Endothelial cell of umbilical vein (primary cell): ENCODE data around the gene STK39. TPM values are rescaled to one million over a fixed set of nuclear protein-coding genes. Genes with fewer than 3 reads are reported as not detected.

ENCODE experiments used
- BruUV-seq: library from RNA; stranded (reverse); fragments of 400-500 nt; replicated peaks from 2 replicates; lab custom pipeline; 2021; lab: Mats Ljungman, UMichigan
- CTCF ChIA-PET: fragments of 300-600, 350-600 bp; sonication (Branson Sonifier 250); formaldehyde crosslinking; loops from one replicate; lab custom pipeline; 2021; ENCODE audit warnings: antibody characterized with exemption, inconsistent platforms; lab: Charles Lee
- POLR2A ChIA-PET: fragments of 300-600, 350-600 bp; sonication (Branson Sonifier 250); formaldehyde crosslinking; loops from one replicate; lab custom pipeline; 2021; ENCODE audit warnings: antibody characterized with exemption, inconsistent platforms; lab: Charles Lee
- DNase-seq: peaks from one replicate; pipeline ENCODE4 v3.0.0-alpha.2; 2011; ENCODE audit warnings: low read depth, low spot score
- FAIRE-seq: peaks from 2 replicates; lab custom pipeline; 2011; peaks lifted over from hg19 to GRCh38; lab: Jason Lieb, UNC
- H2AFZ ChIP-seq: 2 replicates; pipeline ENCODE4 v1.6.0; 2012; ENCODE audit warnings: low read depth, low read length, control low read depth, inconsistent platforms
- H3K27ac ChIP-seq: 2 replicates; pipeline ENCODE4 v1.5.1; 2011; ENCODE audit warnings: low read depth, mild to moderate bottlenecking, control low read depth, low read length, moderate library complexity; ENCODE audit not compliant: insufficient read depth
- H3K27me3 ChIP-seq, 2 experiments: 2 replicates each; pipeline versions ENCODE4 v1.6.0 to v1.6.1; 2011; ENCODE audit warnings: low read length in 2 of 2, mixed read lengths in 1 of 2; ENCODE audit not compliant: control insufficient read depth in 2 of 2, insufficient read depth in 2 of 2
- H3K36me3 ChIP-seq, 2 experiments: 2 replicates in 1 of 2; 3 replicates in 1 of 2; pipeline ENCODE4 v1.5.1; 2011; ENCODE audit warnings: low read length in 2 of 2, mild to moderate bottlenecking in 1 of 2, moderate library complexity in 1 of 2; ENCODE audit not compliant: control insufficient read depth in 2 of 2, insufficient read depth in 2 of 2; ENCODE audit errors: extremely low read depth in 1 of 2
- H3K4me1 ChIP-seq: 3 replicates; pipeline ENCODE4 v1.5.1; 2011; ENCODE audit warnings: mild to moderate bottlenecking, low read length; ENCODE audit not compliant: control insufficient read depth, insufficient read depth; ENCODE audit errors: extremely low read depth
- H3K4me2 ChIP-seq: 2 replicates; pipeline ENCODE4 v1.6.1; 2011; ENCODE audit warnings: low read length, control low read depth, mixed read lengths; ENCODE audit not compliant: insufficient read depth
- H3K4me3 ChIP-seq, 3 experiments: fragments of 200-600 bp in 1 of 3; sonication (generic), shearing (Covaris generic) in 1 of 3; replicated peaks in 1 of 3; 2 replicates each; pipeline ENCODE4 v1.5.1; 2011 to 2016; ENCODE audit warnings: control low read depth in 3 of 3, low read length in 3 of 3, mild to moderate bottlenecking in 2 of 3, inconsistent platforms in 1 of 3, low read depth in 1 of 3, moderate library complexity in 1 of 3; ENCODE audit not compliant: insufficient read depth in 1 of 3
- H3K79me2 ChIP-seq: 2 replicates; pipeline ENCODE4 v1.6.0; 2012; ENCODE audit warnings: low read length, inconsistent platforms; ENCODE audit not compliant: control insufficient read depth, insufficient read depth
- H3K9ac ChIP-seq: replicated peaks from 2 replicates; pipeline ENCODE3; 2011; ENCODE audit warnings: low read length, control low read depth; ENCODE audit not compliant: insufficient read depth; ENCODE audit errors: extremely low read depth
- H3K9me1 ChIP-seq: replicated peaks from 3 replicates; pipeline ENCODE4 v1.6.0; 2011; ENCODE audit warnings: mild to moderate bottlenecking, low read length; ENCODE audit not compliant: control insufficient read depth, insufficient read depth; ENCODE audit errors: extremely low read depth
- H3K9me3 ChIP-seq: replicated peaks from 2 replicates; pipeline ENCODE4 v1.5.1; 2012; ENCODE audit warnings: low read length, inconsistent platforms; ENCODE audit not compliant: control insufficient read depth, insufficient read depth
- H4K20me1 ChIP-seq: replicated peaks from 2 replicates; pipeline ENCODE3; 2011; ENCODE audit warnings: mild to moderate bottlenecking, low read length; ENCODE audit not compliant: control insufficient read depth, insufficient read depth; ENCODE audit errors: extremely low read depth
- CTCF ChIP-seq, 2 donors: IDR thresholded peaks; 1 replicate in 1 of 2; 2 replicates in 1 of 2; pipeline ENCODE4 v1.5.1; 2011; ENCODE audit warnings: low read length in 2 of 2, mild to moderate bottlenecking in 2 of 2, moderate library complexity in 2 of 2, control low read depth in 1 of 2, inconsistent platforms in 1 of 2, low read depth in 1 of 2; ENCODE audit not compliant: insufficient read depth in 1 of 2; ENCODE audit errors: extremely low read depth in 1 of 2
- EZH2 ChIP-seq: IDR thresholded peaks from 2 replicates; pipeline ENCODE4 v1.6.1; 2012; ENCODE audit warnings: borderline replicate concordance, low read depth, mild to moderate bottlenecking, moderate library complexity, low read length, inconsistent platforms; ENCODE audit not compliant: severe bottlenecking
- FOS ChIP-seq: IDR thresholded peaks from 2 replicates; pipeline ENCODE4 v1.6.1; 2011; ENCODE audit warnings: mild to moderate bottlenecking, low read length, moderate library complexity, borderline replicate concordance; ENCODE audit not compliant: insufficient read depth
- GATA2 ChIP-seq: IDR thresholded peaks from 2 replicates; pipeline ENCODE4 v1.7.0; 2011; ENCODE audit warnings: low read depth, mild to moderate bottlenecking, moderate library complexity, mixed read lengths, low read length; ENCODE audit not compliant: insufficient read length, insufficient read depth
- JUN ChIP-seq: IDR thresholded peaks from 2 replicates; pipeline ENCODE4 v1.6.1; 2011; ENCODE audit warnings: borderline replicate concordance, low read depth; ENCODE audit not compliant: insufficient read length, insufficient read depth
- MYC ChIP-seq: IDR thresholded peaks from one replicate; pipeline ENCODE4 v1.6.1; 2011; ENCODE audit warnings: mild to moderate bottlenecking, low read depth, low read length
- POLR2A ChIP-seq: IDR thresholded peaks from 2 replicates; pipeline ENCODE4 v1.6.1; 2012; ENCODE audit warnings: low read depth, mild to moderate bottlenecking, control low read depth, low read length
- POLR2AphosphoS5 ChIP-seq: IDR thresholded peaks from 2 replicates; pipeline ENCODE4 v1.6.1; 2012; ENCODE audit warnings: low read depth, mild to moderate bottlenecking, control low read depth, low read length, moderate library complexity; ENCODE audit not compliant: insufficient read depth
- dilution Hi-C: fragments of 300-500 bp; cut with MboI; formaldehyde crosslinking; loops from one replicate; pipeline ENCODE4 v1.15.0; 2019; ENCODE audit warnings: low sequenced_read_pairs; ENCODE audit not compliant: extremely low pct_ligation_motif_present
- intact Hi-C: fragments of 100-400 bp; cut with micrococcal nuclease; formaldehyde crosslinking; loops from one replicate; pipeline ENCODE4 v1.10.0; 2022
- polyA plus RNA-seq, 4 experiments: library from polyadenylated mRNA; depleted of rRNA in 3 of 4; stranded (reverse) in 3 of 4; unstranded in 1 of 4; fragments of >200 nt; gene quantifications; 2 replicates each; pipeline versions ENCODE4 v1.2.1 to v1.2.3, GENCODE V29; 2011 to 2012; ENCODE audit warnings: missing spikeins in 1 of 4
- total RNA-seq: library from RNA; stranded (reverse); gene quantifications from 2 replicates; pipeline ENCODE4 v1.2.3, GENCODE V29; 2021
- TF ChIP-seq, protein P1 (sequence below): IDR thresholded peaks from 2 replicates; pipeline ENCODE4 v1.6.1; 2011; ENCODE audit not compliant: insufficient read depth, insufficient read length

Gene STK39
- total and polyA plus RNA-seq, 2 donors (not counting 3 experiments of a cell fraction or from before 2014, with no cell fraction given), result 4.6 to 13.1 TPM

- no peak overlapping the region for H3K9ac ChIP-seq
- no TSS peak for BruUV-seq
- no peaks in the 10 kb centered on the region for H4K20me1 ChIP-seq
- no peaks in the 10 kb centered on the region for H3K9me3 ChIP-seq
- no peak overlapping the region for H2AFZ ChIP-seq
- H3K27me3 ChIP-seq, result no peaks in the 10 kb centered on the region
- H3K36me3 ChIP-seq, result no peaks in the 10 kb centered on the region
- H3K79me2 ChIP-seq, result peaks cover 3% of the 10 kb centered on the region
- no peak overlapping the region for H3K27ac ChIP-seq
- peaks cover 2% of the 10 kb centered on the region for H3K4me1 ChIP-seq
- intact Hi-C loops, result no loop called here
- ChIA-PET POLR2A (no interaction called here), CTCF (no interaction called here)
- DNase-seq, result no peak
- FAIRE-seq, result no peak
- H3K4me3 ChIP-seq, result no peak overlapping the region
- no peak overlapping the region for H3K4me2 ChIP-seq
- dilution Hi-C loops, result no loop called here
- no peaks in the 10 kb centered on the region for H3K9me1 ChIP-seq
- TF ChIP-seq, protein P1, sequence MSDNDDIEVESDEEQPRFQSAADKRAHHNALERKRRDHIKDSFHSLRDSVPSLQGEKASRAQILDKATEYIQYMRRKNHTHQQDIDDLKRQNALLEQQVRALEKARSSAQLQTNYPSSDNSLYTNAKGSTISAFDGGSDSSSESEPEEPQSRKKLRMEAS, result no peak
- TF ChIP-seq MYC (no peak), POLR2A (no peak), POLR2AphosphoS5 (no peak), GATA2 (no peak), CTCF (IDR thresholded peaks at IDR 0.05; ENCODE audit: extremely low read depth in 1 of 2, insufficient read depth in 1 of 2, low read depth in 1 of 2, low read length in 2 of 2) (no peak), EZH2 (no peak), FOS (no peak), JUN (no peak)
Observed at GRCh38 chr2:168172071-168172470, 75.3 kb downstream of the STK39 start.
